ENCODE results near the gene IQUB. TPM values are rescaled to one million over a fixed set of nuclear protein-coding genes. Genes with fewer than 3 reads are reported as not detected.
A peak's percentile ranks its signal among the peaks of the same experiment; 100 is the strongest.

IQUB gene
- total RNA-seq, 1 donor from 2014 or later = 3.2 TPM

DNA sequence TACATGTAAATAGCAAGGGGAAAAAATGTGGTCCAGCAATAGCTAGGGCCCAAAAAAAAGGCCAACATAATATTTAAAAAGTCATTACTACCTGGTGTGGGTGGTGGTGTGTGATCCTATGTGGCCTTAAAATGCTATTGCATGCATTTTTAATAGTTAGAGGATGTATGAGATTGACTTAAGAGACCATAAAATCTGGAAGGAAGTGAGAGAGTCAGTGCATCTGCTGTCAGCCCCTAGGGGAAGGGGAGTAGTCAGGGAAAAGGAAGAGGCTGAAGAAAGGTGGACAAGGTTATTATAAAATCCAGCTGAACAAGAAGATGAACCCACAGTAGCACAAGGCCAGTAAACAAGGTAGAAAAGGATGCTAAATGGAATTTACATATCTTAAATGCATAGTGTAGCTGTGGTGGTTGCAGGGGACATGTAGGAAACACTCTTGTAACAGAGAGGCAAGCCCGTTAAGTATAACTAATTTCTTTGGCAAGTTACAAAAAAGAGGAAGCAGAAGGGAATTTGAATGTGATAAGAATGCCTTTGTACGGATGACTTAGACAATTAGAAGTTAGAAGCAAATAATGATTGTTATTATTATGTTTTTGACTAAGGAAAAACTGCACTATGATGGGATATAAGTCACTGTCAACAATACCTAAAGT lies 35.1 kb upstream of the IQUB start:
- H3K36me3 ChIP-seq = no peaks in the 10 kb centered on the region
- intact Hi-C loops (cut with DNase I) = no loop called here
- no peak overlapping the region for H3K27ac ChIP-seq
- TF ChIP-seq, protein P1, sequence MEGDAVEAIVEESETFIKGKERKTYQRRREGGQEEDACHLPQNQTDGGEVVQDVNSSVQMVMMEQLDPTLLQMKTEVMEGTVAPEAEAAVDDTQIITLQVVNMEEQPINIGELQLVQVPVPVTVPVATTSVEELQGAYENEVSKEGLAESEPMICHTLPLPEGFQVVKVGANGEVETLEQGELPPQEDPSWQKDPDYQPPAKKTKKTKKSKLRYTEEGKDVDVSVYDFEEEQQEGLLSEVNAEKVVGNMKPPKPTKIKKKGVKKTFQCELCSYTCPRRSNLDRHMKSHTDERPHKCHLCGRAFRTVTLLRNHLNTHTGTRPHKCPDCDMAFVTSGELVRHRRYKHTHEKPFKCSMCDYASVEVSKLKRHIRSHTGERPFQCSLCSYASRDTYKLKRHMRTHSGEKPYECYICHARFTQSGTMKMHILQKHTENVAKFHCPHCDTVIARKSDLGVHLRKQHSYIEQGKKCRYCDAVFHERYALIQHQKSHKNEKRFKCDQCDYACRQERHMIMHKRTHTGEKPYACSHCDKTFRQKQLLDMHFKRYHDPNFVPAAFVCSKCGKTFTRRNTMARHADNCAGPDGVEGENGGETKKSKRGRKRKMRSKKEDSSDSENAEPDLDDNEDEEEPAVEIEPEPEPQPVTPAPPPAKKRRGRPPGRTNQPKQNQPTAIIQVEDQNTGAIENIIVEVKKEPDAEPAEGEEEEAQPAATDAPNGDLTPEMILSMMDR (IDR thresholded peaks at IDR 0.05) = no peak
- no peak overlapping the region for H3K4me3 ChIP-seq
- H3K4me1 ChIP-seq = no peaks in the 10 kb centered on the region
- no peaks in the 10 kb centered on the region for H3K27me3 ChIP-seq (ENCODE audit: low read depth)
- DNase-seq (no peak), ATAC-seq (no peak)
- no peaks in the 10 kb centered on the region for H3K9me3 ChIP-seq

DNA sequence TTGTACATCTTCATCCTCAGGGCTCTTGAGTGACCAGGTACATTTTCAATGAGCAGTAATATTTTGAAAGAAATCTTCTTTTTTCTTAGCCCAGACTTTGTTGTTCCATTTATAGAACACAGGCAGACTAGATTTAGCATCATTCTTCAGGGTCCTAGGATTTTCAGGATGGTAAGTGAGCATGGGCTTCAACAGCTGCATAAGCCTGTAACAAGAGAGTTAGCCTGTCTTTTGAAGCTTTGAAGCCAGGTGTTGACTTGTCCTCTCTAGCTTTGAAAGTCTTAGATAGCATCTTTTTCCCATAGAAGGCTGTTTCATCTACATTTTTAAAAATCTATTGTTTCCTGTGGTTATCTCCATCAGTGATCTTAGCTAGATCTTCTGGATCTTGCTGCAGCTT lies 27.7 kb upstream of the IQUB start:
- Histone ChIP-seq H3K9me3 (no peaks in the 10 kb centered on the region), H3K4me1 (no peaks in the 10 kb centered on the region), H3K36me3 (no peaks in the 10 kb centered on the region), H3K27ac (no peak overlapping the region), H3K27me3 (ENCODE audit: low read depth) (no peaks in the 10 kb centered on the region), H3K4me3 (no peak overlapping the region)
- no peak for DNase-seq
- TF ChIP-seq, protein P1 (IDR thresholded peaks at IDR 0.05) = no peak
- ATAC-seq = no peak
- intact Hi-C loops (cut with DNase I) = no loop called here

DNA sequence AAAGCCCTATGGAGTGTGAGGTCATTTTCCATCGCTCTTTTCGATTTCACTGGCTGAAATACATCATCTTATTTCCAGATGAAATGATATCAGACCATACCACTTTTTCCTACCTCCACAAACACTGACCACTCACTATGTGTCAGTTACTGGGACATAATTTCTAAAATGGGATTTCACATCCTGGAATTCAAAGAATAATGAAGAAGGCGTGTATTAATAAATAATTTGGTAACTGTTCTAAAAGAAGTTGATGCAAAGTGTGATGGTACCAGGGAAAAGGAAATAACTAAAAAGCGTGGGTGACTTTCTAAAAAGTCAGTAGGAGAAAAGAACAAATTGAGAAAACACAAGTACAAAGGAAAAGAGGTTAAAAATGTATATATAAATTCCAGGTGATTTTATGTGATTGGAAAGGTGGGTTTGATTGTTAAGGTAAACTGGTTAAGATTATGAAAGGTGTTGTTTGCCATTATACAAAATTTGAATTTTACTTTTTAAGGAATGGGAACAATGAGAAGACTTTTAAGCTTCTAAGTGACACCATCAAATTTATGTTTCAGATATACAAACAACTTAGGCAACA lies 24.0 kb upstream of the IQUB start:
- Histone ChIP-seq H3K36me3 (peaks cover 8% of the 10 kb centered on the region), H3K9me3 (no peaks in the 10 kb centered on the region), H3K4me1 (peaks cover 28% of the 10 kb centered on the region), H3K27me3 (ENCODE audit: low read depth) (no peaks in the 10 kb centered on the region), H3K4me3 (peak overlapping the region; percentile 68), H3K27ac (peak overlapping the region; percentile 82)
- TF ChIP-seq, protein P1 (IDR thresholded peaks at IDR 0.05) = no peak
- ATAC-seq (no peak), DNase-seq (no peak)
- intact Hi-C loops (cut with DNase I) = no loop called here

DNA sequence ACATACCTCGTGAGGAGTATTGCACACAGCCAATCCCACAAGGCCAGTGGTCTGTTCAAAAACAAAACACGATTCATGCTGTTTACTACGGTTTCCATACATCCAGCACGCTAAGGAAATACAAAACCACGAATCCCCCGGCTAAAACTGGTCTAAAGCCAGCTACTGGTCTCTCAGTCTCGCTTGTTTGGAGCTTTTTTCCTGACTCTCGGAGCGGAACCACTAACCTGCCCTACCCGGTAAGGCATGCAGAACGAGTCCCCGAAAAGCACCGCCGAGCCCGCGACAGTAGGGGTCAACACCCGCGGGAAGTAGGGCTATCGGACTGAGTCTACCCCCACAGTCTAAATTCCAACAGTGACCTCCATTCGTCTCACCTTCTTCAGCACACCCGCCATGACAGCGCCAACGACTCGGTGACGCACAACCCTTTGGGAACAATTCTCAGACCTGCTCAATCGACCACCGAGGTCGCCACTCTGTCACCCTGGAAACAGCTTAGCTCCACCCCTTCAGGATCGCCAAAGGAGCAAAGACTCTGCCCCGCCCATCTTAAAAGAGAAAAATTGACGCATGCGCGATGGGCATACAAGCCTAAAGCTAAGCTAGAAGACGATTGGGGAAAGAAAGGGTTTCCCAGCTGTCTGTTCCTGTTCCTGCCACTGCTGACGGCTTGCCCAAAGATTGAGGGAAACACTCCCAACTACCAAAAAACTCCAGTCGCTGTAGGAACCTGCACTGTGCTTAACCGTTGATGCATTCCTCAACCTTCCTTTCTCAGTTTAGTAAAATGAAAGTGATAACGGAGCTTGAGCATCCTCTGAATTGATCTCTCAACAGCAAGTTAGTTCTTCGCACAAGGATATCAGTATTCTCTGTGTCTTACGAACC lies 23.2 kb upstream of the IQUB start, which contains the start of gene NDUFA5:
Gene NDUFA5, minus strand, starts transcription at position 421 of the 891 bp plus-strand sequence. Its CDS starts 23 bp downstream, at position 398.
- intact Hi-C loops (cut with DNase I) = no loop called here
- Histone ChIP-seq H3K9me3 (no peaks in the 10 kb centered on the region), H3K4me1 (peaks cover 28% of the 10 kb centered on the region), H3K36me3 (peaks cover 16% of the 10 kb centered on the region), H3K27me3 (ENCODE audit: low read depth) (no peaks in the 10 kb centered on the region), H3K4me3 (peak within 1 kb of the TSS; percentile 68), H3K27ac (peak within 1 kb of the TSS; percentile 82)
- ATAC-seq (peak; percentile 100), DNase-seq (peak; percentile 96)
- TF ChIP-seq, protein P1 (IDR thresholded peaks at IDR 0.05) = no peak

DNA sequence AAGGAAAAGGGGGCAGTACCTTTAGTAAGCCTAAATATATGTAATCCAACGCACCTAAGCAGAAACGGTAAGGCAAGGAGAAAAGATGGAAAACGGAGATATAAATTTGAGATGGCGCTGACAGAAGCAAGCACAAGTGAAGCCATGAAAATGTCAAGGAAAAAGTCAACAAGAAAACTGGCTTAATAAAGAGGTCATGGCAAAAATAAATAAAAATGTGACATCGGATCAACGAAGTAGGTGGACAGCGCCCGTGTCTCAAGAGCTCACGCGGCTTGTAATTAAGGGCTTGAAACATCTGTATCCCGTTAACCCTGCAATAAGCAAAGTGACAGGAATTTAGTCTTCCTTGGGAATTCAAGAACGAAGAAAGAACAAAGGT lies 22.6 kb upstream of the IQUB start:
- Histone ChIP-seq H3K36me3 (peaks cover 17% of the 10 kb centered on the region), H3K4me1 (peaks cover 28% of the 10 kb centered on the region), H3K4me3 (peak overlapping the region; percentile 68), H3K9me3 (no peaks in the 10 kb centered on the region), H3K27me3 (ENCODE audit: low read depth) (no peaks in the 10 kb centered on the region), H3K27ac (peak overlapping the region; percentile 82)
- TF ChIP-seq, protein P1 (IDR thresholded peaks at IDR 0.05) = no peak
- DNase-seq (no peak), ATAC-seq (no peak)
- intact Hi-C loops (cut with DNase I) = no loop called here
